HTR-8/SVneo (cell line): ENCODE results near the gene KIAA1210.

Experiments
- DNase-seq: peaks from one replicate; pipeline ENCODE4 v3.0.0; 2011; ENCODE audit warnings: low spot score, mixed read lengths; ENCODE audit not compliant: insufficient read length
- FAIRE-seq: peaks from 2 replicates; lab custom pipeline; 2011; peaks lifted over from hg19 to GRCh38; lab: Jason Lieb, UNC

Gene KIAA1210

GRCh38 chrX:119127650-119128049 lies at the start of gene KIAA1210:
KIAA1210 (minus strand) TSS chrX:119127812; CDS start chrX:119123642, 4,170 bp downstream.
- FAIRE-seq: no peak
- DNase-seq: no peak

GRCh38 chrX:119177278-119177677 lies 49.7 kb upstream of the KIAA1210 start:
- no peak for FAIRE-seq
- no peak for DNase-seq

GRCh38 chrX:119174900-119175299 lies 47.3 kb upstream of the KIAA1210 start:
- FAIRE-seq (no peak), DNase-seq (no peak)

- FAIRE-seq (no peak), DNase-seq (no peak)
Observed at GRCh38 chrX:119168104-119168503, 40.5 kb upstream of the KIAA1210 start.

GRCh38 chrX:119158226-119158625 lies 30.6 kb upstream of the KIAA1210 start:
- DNase-seq (no peak), FAIRE-seq (no peak)

GRCh38 chrX:119156241-119156640 lies 28.6 kb upstream of the KIAA1210 start:
- FAIRE-seq (no peak), DNase-seq (no peak)

GRCh38 chrX:119155416-119156035 lies 27.9 kb upstream of the KIAA1210 start:
- no peak for FAIRE-seq
- peak; percentile 9 for DNase-seq

GRCh38 chrX:119151051-119151380 lies 23.4 kb upstream of the KIAA1210 start:
- no peak for FAIRE-seq

GRCh38 chrX:119150163-119151050 lies 22.8 kb upstream of the KIAA1210 start:
- DNase-seq (no peak), FAIRE-seq (no peak)

More at GRCh38 chrX:119151051-119151380, 23.4 kb upstream of the KIAA1210 start:
- no peak for DNase-seq

GRCh38 chrX:119147486-119147885 lies 19.9 kb upstream of the KIAA1210 start:
- FAIRE-seq (no peak), DNase-seq (no peak)

- FAIRE-seq: peak; percentile 52
- no peak for DNase-seq
Observed at GRCh38 chrX:119145241-119145653, 17.6 kb upstream of the KIAA1210 start.

GRCh38 chrX:119134466-119134865 lies 6.9 kb upstream of the KIAA1210 start:
- FAIRE-seq (no peak), DNase-seq (no peak)

GRCh38 chrX:119132961-119133360 lies 5.3 kb upstream of the KIAA1210 start:
- FAIRE-seq (no peak), DNase-seq (no peak)

GRCh38 chrX:119132316-119132715 lies 4.7 kb upstream of the KIAA1210 start:
- FAIRE-seq: no peak
- no peak for DNase-seq

- no peak for FAIRE-seq
Observed at GRCh38 chrX:119130911-119131310, 3.3 kb upstream of the KIAA1210 start.

GRCh38 chrX:119121341-119121740 lies 6.3 kb downstream of the KIAA1210 start:
- DNase-seq (no peak), FAIRE-seq (no peak)

More at GRCh38 chrX:119130911-119131310, 3.3 kb upstream of the KIAA1210 start:
- DNase-seq: no peak

- DNase-seq (peak; percentile 67), FAIRE-seq (peak; percentile 72)
Observed at GRCh38 chrX:119118780-119119395, 8.7 kb downstream of the KIAA1210 start.

- FAIRE-seq: no peak
Observed at GRCh38 chrX:119107206-119107605, 20.4 kb downstream of the KIAA1210 start.

GRCh38 chrX:119105826-119106225 lies 21.8 kb downstream of the KIAA1210 start:
- FAIRE-seq (no peak), DNase-seq (no peak)

More at GRCh38 chrX:119107206-119107605, 20.4 kb downstream of the KIAA1210 start:
- DNase-seq: no peak

GRCh38 chrX:119101168-119101567 lies 26.4 kb downstream of the KIAA1210 start:
- FAIRE-seq (no peak), DNase-seq (no peak)

- FAIRE-seq: no peak
- DNase-seq: no peak
Observed at GRCh38 chrX:119095936-119096335, 31.7 kb downstream of the KIAA1210 start.
